HFF-Myc (cell line): ENCODE results near the gene RNF208.

ENCODE experiments used
- DNase-seq: peaks from one replicate; pipeline ENCODE4 v3.0.0-alpha.2; 2011; ENCODE audit warnings: low read depth; ENCODE audit errors: extremely low read depth
- H3K4me3 ChIP-seq: replicated peaks from 2 replicates; pipeline ENCODE4 v1.5.1; 2011; ENCODE audit warnings: low read depth, mild to moderate bottlenecking, control low read depth, low read length
- CTCF ChIP-seq: IDR thresholded peaks from 2 replicates; pipeline ENCODE4 v1.5.1; 2012; ENCODE audit warnings: mild to moderate bottlenecking, low read depth, low read length, control low read depth; ENCODE audit errors: missing control alignments

The RNF208 gene

GRCh38 chr9:137218212-137218753, 3.8 kb downstream of the RNF208 start:
- no peak for DNase-seq
- no peak overlapping the region for H3K4me3 ChIP-seq
- no peak for TF ChIP-seq CTCF

GRCh38 chr9:137217276-137218211, 4.5 kb downstream of the RNF208 start:
- DNase-seq = no peak
- no peak for TF ChIP-seq CTCF
- no peak overlapping the region for H3K4me3 ChIP-seq

- no peak for DNase-seq
- H3K4me3 ChIP-seq = no peak overlapping the region
- no peak for TF ChIP-seq CTCF
These were observed 5.7 kb downstream of the RNF208 start for GRCh38 chr9:137216188-137216965.

DNA sequence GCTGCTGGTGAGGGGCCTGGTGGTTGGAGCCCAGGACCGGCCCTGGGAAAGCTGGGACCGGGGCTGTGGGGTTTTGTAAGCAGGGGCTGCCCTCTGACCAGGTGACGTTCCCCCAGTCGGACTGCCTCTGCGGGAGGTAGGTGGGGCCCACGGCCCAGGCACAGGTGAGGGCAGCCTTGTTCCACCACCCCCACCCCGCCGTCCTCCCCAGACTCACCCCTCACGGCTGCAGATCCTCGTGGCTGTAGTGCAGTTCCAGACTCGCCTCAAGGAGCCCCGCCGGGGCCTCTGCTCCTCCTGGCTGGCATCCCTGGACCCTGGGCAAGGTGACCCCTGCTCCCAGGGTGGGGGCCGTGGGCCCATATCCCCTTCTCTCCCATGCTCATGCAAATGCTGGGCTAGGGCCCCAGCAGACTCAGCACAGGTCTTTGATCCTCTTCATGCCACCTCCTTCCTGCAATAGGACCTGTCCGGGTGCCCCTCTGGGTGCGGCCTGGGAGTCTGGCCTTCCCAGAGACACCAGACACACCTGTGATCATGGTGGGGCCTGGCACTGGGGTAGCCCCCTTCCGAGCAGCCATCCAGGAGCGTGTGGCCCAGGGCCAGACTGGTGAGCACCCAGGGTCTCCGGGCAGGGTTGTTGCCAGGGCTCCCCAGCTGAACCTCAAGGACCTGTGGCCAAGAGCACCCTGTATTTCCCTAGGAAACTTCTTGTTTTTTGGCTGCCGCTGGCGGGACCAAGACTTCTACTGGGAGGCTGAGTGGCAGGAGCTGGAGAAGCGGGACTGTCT, 6.6 kb downstream of the RNF208 start:
- no peak for TF ChIP-seq CTCF
- H3K4me3 ChIP-seq = no peak overlapping the region
- DNase-seq = no peak

- DNase-seq = no peak
- H3K4me3 ChIP-seq = no peak overlapping the region
- no peak for TF ChIP-seq CTCF
These were observed 7.4 kb downstream of the RNF208 start for GRCh38 chr9:137214620-137215019.
